GM12875 (cell line): ENCODE measurements around the gene SLC22A24.
"Not testable (repeated sequence)": the region's sequence is repeated elsewhere in the genome, so short reads cannot be mapped to it uniquely, and the experiment has no call there.

ENCODE experiments used
- H3K4me3 ChIP-seq: one replicate; pipeline ENCODE4 v1.5.1; 2011; ENCODE audit warnings: low read depth, low read length, control low read depth
- TF ChIP-seq, protein P1 (sequence below): IDR thresholded peaks from 2 replicates; pipeline ENCODE4 v1.5.1; 2011; ENCODE audit warnings: low read depth, mild to moderate bottlenecking, control low read depth, inconsistent platforms, low read length, moderate library complexity, borderline replicate concordance; ENCODE audit not compliant: insufficient read depth

The SLC22A24 gene

DNA sequence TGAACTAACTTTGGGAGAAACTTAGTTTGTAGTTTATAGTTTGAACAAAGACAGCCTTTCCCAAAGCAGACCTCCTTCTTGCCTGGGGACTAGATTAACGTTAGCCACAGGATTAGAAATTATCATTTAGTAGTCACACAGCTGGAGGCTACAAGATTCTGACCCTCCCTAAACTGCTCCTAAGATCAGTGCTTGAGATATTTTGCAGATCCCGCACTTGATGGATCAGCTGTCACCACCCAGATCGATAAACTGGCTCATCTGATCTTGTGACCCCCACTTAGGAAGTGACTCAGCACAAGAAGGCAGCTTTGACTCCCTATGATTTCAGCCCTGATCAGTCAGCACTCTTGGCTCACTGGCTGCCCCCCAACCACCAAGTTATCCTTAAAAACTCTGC lies 1.6 kb downstream of the SLC22A24 start:
- H3K4me3 ChIP-seq, result no peak overlapping the region
- TF ChIP-seq, protein P1, sequence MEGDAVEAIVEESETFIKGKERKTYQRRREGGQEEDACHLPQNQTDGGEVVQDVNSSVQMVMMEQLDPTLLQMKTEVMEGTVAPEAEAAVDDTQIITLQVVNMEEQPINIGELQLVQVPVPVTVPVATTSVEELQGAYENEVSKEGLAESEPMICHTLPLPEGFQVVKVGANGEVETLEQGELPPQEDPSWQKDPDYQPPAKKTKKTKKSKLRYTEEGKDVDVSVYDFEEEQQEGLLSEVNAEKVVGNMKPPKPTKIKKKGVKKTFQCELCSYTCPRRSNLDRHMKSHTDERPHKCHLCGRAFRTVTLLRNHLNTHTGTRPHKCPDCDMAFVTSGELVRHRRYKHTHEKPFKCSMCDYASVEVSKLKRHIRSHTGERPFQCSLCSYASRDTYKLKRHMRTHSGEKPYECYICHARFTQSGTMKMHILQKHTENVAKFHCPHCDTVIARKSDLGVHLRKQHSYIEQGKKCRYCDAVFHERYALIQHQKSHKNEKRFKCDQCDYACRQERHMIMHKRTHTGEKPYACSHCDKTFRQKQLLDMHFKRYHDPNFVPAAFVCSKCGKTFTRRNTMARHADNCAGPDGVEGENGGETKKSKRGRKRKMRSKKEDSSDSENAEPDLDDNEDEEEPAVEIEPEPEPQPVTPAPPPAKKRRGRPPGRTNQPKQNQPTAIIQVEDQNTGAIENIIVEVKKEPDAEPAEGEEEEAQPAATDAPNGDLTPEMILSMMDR, result no peak

DNA sequence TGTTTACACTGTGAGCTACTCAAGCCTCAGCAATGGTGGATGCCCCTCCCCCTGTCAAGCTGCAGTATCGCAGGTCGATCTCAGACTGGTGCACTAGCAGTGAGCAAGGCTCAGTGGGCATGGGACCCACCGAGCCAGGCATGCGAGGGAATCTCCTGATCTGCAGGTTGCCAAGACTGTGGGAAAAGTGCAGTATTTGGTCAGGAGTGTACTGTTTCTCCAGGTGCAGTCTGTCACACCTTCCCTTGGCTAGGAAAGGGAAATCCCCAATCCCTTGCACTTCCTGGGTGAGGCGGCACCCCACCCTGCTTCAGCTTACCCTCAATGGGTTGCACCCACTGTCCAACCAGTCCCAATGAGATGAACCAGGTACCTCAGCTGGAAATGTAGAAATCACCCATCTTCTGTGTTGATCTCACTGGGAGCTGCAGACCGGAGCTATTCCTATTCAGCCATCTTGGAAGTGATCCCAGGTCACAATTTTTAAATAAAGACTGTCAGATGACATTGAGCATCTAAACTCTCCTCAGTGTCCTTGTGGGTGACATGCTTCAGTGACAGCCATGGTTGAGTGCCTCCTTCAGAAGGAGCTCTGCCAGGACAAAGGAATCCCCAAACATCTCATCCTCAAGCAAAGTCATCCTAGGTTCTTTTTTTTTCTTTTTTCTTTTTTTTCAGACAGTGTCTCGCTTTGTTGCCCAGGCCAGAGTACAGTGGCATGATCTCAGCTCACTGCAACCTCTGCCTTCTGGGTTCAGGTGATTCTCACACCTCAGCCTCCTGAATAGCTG lies 10.8 kb downstream of the SLC22A24 start:
- TF ChIP-seq, protein P1, result no peak
- H3K4me3 ChIP-seq, result no peak overlapping the region

DNA sequence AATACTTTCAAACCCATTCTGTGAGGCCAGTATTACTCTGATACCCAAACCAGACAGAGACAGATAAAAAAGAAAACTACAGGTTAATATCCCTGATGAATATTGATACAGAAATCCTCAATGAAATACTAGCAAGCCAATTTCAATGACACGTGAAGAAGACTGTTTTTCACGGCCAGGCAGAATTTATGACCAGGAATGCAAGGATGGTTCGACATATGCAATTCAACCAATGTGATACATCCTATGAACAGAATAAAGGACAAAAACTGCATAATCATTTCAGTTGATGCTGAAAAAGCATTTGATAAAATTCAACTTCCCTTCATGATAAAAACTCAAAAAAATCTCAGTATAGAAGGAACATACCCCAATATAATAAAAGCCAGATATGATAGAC lies 44.5 kb downstream of the SLC22A24 start:
- H3K4me3 ChIP-seq, result no peak overlapping the region
- TF ChIP-seq, protein P1, result no peak

DNA sequence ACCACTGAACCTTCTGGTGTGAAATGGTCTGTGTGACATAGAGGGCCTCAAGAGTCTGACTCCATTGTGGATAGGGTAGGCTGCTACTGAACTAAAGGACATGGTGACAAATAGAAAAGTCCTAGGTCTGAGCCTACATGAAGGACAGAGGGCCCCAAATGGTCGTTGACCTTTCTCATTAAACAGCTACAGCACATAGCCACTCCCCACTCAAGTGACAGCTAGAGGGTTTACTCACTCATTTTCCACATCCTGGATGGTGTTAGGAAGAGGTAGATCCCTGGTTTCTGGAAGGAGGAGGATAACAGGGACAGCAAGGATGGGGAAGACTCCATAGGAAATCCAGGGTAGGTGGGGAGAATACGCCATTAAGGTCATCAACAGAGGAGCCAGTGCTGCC lies 63.3 kb downstream of the SLC22A24 start:
- H3K4me3 ChIP-seq, result no peak overlapping the region
- TF ChIP-seq, protein P1, result no peak

DNA sequence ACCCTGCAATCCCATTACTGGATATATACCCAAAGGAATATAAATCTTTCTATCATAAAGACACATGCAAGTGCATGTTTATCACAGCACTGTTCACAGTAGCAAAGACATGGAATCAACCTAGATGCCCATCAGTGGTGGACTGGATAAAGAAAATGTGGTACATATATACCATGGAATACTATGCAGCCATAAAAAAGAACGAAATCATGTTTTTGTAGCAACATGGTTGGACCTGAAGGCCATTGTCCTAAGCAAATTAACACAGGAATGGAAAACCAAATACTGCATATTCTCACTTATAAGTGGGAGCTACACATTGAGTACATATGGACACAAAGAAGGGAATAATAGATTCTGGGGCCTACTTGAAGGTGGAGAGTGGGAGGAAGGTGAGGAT lies 97.8 kb downstream of the SLC22A24 start:
- H3K4me3 ChIP-seq, result not testable (repeated sequence)

DNA sequence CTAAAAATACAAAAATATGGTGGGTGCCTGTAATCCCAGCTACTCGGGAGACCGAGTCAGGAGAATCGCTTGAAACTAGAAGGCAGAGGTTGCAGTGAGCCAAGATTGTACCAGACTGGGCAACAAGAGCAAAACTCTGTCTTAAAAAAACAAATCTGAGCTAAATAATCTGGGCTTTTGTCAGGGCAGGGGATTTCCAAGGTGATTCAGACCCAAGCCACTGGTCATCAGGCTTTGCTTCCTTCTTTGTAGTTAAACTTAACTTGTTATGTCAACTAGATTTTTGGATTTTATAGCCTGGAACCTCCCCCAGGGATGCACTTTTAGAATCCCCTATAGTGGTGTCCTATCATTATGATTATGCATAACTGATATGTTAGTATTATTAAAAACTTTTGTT lies 101.4 kb downstream of the SLC22A24 start:
- TF ChIP-seq, protein P1, result no peak
- no peak overlapping the region for H3K4me3 ChIP-seq

DNA sequence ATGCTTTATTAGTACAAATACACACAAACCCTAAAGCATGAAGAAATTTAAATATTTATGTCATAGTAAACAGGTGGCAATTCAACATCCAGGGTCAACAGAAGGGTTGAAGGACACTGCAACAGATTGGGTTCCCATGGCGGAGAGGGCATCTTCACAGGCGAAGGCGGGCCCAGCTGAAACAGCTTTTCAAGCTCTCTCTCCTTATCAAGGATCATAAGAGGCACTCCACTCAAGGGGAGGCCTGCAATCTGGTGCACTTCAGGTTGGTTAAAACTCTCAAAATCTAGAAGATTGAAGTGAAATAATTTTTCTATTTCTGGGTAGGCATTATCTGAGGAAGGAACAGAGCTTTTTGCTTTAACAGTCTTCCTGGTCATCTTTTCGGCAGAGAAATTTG lies 111.6 kb downstream of the SLC22A24 start:
- TF ChIP-seq, protein P1, result no peak
- H3K4me3 ChIP-seq, result no peak overlapping the region
